ENCODE measurements around the gene ACSL1. TPM values are rescaled to one million over a fixed set of nuclear protein-coding genes. Genes with fewer than 3 reads are reported as not detected.

ACSL1 gene
- total and polyA plus RNA-seq, 2 donors (not counting 3 experiments of a cell fraction or from before 2014, with no cell fraction given), result 7.3 to 17.7 TPM

GRCh38 chr4:184811526-184812198 is 14.1 kb downstream of the ACSL1 start:
- Histone ChIP-seq H3K4me3 (replicated peaks in 1 of 3; ENCODE audit: insufficient read depth in 1 of 3, low read depth in 1 of 3, low read length in 3 of 3) (no peak overlapping the region), H3K36me3 (ENCODE audit: control insufficient read depth in 2 of 2, extremely low read depth in 1 of 2, insufficient read depth in 2 of 2, low read length in 2 of 2) (no peaks in the 10 kb centered on the region), H3K27ac (ENCODE audit: insufficient read depth, low read depth, low read length) (no peak overlapping the region), H3K9ac (replicated peaks; ENCODE audit: extremely low read depth, insufficient read depth, low read length) (no peak overlapping the region), H3K9me3 (replicated peaks; ENCODE audit: control insufficient read depth, insufficient read depth, low read length) (no peaks in the 10 kb centered on the region), H2AFZ (ENCODE audit: low read depth, low read length) (no peak overlapping the region), H3K9me1 (replicated peaks; ENCODE audit: control insufficient read depth, extremely low read depth, insufficient read depth, low read length) (no peaks in the 10 kb centered on the region), H4K20me1 (replicated peaks; ENCODE audit: control insufficient read depth, extremely low read depth, insufficient read depth, low read length) (no peaks in the 10 kb centered on the region), H3K79me2 (ENCODE audit: control insufficient read depth, insufficient read depth, low read length) (no peaks in the 10 kb centered on the region), H3K4me2 (ENCODE audit: insufficient read depth, low read length) (no peak overlapping the region), H3K27me3 (ENCODE audit: control insufficient read depth in 2 of 2, insufficient read depth in 2 of 2, low read length in 2 of 2) (no peaks in the 10 kb centered on the region), H3K4me1 (ENCODE audit: control insufficient read depth, extremely low read depth, insufficient read depth, low read length) (peaks cover 9% of the 10 kb centered on the region)
- intact Hi-C loops (cut with micrococcal nuclease), result no loop called here
- CTCF ChIA-PET, result no interaction called here
- FAIRE-seq (no peak), DNase-seq (ENCODE audit: low read depth, low spot score) (no peak)
- BruUV-seq (replicated peaks), result no TSS peak
- POLR2A ChIA-PET, result no interaction called here
- dilution Hi-C loops (cut with MboI; ENCODE audit: extremely low pct_ligation_motif_present, low sequenced_read_pairs), result no loop called here
- TF ChIP-seq GATA2 (IDR thresholded peaks at IDR 0.05; ENCODE audit: insufficient read depth, insufficient read length, low read depth, low read length) (no peak), EZH2 (IDR thresholded peaks at IDR 0.05; ENCODE audit: borderline replicate concordance, low read depth, low read length, severe bottlenecking) (no peak), MAX (IDR thresholded peaks at IDR 0.05; ENCODE audit: insufficient read depth, insufficient read length) (no peak), MYC (IDR thresholded peaks at IDR 0.05; ENCODE audit: low read depth, low read length) (no peak), POLR2A (IDR thresholded peaks at IDR 0.05; ENCODE audit: low read depth, low read length) (no peak), FOS (IDR thresholded peaks at IDR 0.05; ENCODE audit: borderline replicate concordance, insufficient read depth, low read length) (no peak), JUN (IDR thresholded peaks at IDR 0.05; ENCODE audit: borderline replicate concordance, insufficient read depth, insufficient read length, low read depth) (no peak), POLR2AphosphoS5 (IDR thresholded peaks at IDR 0.05; ENCODE audit: insufficient read depth, low read depth, low read length) (no peak)
- TF ChIP-seq, protein P1, sequence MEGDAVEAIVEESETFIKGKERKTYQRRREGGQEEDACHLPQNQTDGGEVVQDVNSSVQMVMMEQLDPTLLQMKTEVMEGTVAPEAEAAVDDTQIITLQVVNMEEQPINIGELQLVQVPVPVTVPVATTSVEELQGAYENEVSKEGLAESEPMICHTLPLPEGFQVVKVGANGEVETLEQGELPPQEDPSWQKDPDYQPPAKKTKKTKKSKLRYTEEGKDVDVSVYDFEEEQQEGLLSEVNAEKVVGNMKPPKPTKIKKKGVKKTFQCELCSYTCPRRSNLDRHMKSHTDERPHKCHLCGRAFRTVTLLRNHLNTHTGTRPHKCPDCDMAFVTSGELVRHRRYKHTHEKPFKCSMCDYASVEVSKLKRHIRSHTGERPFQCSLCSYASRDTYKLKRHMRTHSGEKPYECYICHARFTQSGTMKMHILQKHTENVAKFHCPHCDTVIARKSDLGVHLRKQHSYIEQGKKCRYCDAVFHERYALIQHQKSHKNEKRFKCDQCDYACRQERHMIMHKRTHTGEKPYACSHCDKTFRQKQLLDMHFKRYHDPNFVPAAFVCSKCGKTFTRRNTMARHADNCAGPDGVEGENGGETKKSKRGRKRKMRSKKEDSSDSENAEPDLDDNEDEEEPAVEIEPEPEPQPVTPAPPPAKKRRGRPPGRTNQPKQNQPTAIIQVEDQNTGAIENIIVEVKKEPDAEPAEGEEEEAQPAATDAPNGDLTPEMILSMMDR (IDR thresholded peaks at IDR 0.05; ENCODE audit: extremely low read depth in 1 of 2, insufficient read depth in 1 of 2, low read depth in 1 of 2, low read length in 2 of 2), result no peak

Measured in endothelial cell of umbilical vein (primary cell).